Type B pancreatic cell (in vitro differentiated cells): ENCODE measurements around the gene F12. TPM values are rescaled to one million over a fixed set of nuclear protein-coding genes. Genes with fewer than 3 reads are reported as not detected.

Experiments used
- DNase-seq: peaks from one replicate; pipeline ENCODE4 v3.0.0; 2021; ENCODE audit warnings: mixed read lengths; ENCODE audit not compliant: unreplicated experiment; ENCODE audit errors: extremely low spot score
- H3K27ac Mint-ChIP-seq: 2 replicates; pipeline ENCODE4 v1.8.0; 2021; ENCODE audit warnings: mild to moderate bottlenecking, mixed read lengths
- H3K27me3 Mint-ChIP-seq: 2 replicates; pipeline ENCODE4 v1.8.0; 2021; ENCODE audit warnings: mixed read lengths
- H3K36me3 Mint-ChIP-seq: 2 replicates; pipeline ENCODE4 v1.8.0; 2021; ENCODE audit warnings: mixed read lengths
- H3K4me1 Mint-ChIP-seq: one replicate; pipeline ENCODE4 v1.8.0; 2021; ENCODE audit warnings: mixed read lengths; ENCODE audit not compliant: unreplicated experiment
- H3K4me3 Mint-ChIP-seq: 2 replicates; pipeline ENCODE4 v1.8.0; 2021; ENCODE audit warnings: mild to moderate bottlenecking, mixed read lengths
- H3K9me3 Mint-ChIP-seq: 2 replicates; pipeline ENCODE4 v1.8.0; 2021; ENCODE audit warnings: mixed read lengths
- total RNA-seq: library from RNA; stranded (reverse); gene quantifications from 2 replicates; pipeline ENCODE4 v1.2.1, GENCODE V29; 2021; ENCODE audit warnings: low replicate concordance
- TF ChIP-seq, protein P1 (sequence below): fragments of 200-600 bp; sonication (generic); conservative IDR thresholded peaks from 2 replicates; pipeline ENCODE4 v1.5.0; 2021; ENCODE audit warnings: antibody characterized with exemption, mild to moderate bottlenecking

Gene F12
- total RNA-seq, 1 donor from 2014 or later: 3.2 TPM

DNA sequence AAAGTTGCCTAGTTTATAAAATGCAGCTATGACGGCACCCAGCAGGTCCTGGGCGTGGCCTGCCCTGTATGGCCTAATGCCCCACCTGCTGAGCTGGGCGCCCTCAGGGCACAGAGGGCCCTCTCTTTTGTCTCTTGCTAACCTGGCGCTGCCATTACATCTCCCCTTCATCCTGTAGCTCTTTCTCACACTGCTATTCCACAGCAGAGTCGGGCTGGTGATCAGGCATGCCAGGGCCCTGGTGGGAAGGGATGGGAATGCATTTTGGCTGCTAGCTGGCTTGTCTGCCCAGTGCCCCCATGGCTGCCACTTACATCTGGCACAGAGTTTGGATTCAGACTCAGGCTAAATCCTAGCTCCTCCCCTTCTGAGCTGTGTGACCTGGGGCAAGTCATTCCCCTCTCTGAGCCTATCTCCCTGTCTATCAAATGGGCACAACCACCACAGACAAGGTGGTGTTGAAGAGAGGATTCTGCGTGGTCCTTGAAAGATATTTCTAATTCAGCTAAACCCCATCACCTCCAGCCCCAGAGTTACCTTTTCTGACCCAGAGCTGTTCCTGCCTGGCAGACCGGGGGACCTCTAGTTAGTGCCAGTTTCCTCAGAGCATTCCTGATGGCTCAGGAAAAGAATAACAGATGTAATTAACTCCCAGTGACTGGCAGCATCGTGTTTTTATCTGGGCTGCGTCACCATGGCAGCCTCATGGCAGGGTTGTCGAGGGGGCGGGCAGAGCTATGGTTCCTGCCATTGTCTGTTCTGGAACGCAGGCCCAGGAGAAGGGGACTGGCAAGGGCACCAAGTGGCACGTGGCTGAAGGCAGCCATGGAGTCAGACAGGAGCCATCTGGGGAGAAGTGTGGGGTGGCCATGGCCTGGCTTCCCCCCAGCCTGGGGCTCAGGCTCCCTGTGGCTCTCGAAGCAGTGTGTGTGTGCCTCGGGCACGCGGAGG is 43.6 kb upstream of the F12 start:
- TF ChIP-seq, protein P1, sequence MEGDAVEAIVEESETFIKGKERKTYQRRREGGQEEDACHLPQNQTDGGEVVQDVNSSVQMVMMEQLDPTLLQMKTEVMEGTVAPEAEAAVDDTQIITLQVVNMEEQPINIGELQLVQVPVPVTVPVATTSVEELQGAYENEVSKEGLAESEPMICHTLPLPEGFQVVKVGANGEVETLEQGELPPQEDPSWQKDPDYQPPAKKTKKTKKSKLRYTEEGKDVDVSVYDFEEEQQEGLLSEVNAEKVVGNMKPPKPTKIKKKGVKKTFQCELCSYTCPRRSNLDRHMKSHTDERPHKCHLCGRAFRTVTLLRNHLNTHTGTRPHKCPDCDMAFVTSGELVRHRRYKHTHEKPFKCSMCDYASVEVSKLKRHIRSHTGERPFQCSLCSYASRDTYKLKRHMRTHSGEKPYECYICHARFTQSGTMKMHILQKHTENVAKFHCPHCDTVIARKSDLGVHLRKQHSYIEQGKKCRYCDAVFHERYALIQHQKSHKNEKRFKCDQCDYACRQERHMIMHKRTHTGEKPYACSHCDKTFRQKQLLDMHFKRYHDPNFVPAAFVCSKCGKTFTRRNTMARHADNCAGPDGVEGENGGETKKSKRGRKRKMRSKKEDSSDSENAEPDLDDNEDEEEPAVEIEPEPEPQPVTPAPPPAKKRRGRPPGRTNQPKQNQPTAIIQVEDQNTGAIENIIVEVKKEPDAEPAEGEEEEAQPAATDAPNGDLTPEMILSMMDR: peak; percentile 47
- H3K36me3 Mint-ChIP-seq: peaks cover 5% of the 10 kb centered on the region
- peaks cover 34% of the 10 kb centered on the region for H3K4me1 Mint-ChIP-seq
- H3K27me3 Mint-ChIP-seq: peaks cover 20% of the 10 kb centered on the region
- peak overlapping the region; percentile 65 for H3K4me3 Mint-ChIP-seq
- no peak for DNase-seq
- H3K27ac Mint-ChIP-seq: peak overlapping the region; percentile 77
- no peaks in the 10 kb centered on the region for H3K9me3 Mint-ChIP-seq

DNA sequence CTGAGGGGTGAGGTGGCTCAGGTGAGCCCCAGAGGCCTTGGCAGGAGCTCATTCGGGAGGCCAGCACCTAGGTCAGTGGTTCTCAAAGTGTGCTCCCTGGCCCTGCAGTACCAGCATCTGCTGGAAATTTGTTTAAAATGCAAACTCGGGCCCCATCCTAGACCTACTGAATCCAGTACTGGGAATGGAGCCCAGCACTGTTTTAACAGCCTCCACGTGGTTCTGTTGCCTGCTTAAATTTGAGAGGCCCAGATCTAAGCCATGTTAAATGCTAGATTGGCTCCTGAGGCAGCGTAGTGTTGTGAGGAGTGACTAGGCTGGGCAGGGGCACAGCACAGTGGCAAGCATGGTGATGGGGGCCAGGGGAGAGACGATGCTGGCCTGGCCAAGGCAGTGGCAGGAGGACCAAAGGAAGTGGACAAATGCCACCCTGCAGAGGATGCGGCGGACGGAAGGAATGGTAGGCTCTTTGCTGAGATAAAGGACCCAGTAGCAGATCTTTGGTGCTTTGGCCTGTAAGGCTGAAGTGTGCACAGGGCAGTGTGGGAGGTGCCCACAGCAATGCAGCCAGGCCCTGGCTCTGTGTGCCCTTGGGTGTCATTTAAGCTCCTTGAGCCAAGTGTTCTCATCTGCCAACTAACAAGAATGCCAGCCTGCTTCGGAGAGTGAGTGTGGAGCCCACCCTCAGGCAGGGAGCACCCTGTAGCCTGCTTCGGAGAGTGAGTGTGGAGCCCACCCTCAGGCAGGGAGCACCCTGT is 41.5 kb upstream of the F12 start:
- Mint-ChIP-seq H3K36me3 (no peaks in the 10 kb centered on the region), H3K4me1 (peaks cover 26% of the 10 kb centered on the region), H3K27ac (peak overlapping the region; percentile 51), H3K4me3 (no peak overlapping the region), H3K27me3 (peaks cover 24% of the 10 kb centered on the region), H3K9me3 (no peaks in the 10 kb centered on the region)
- TF ChIP-seq, protein P1: no peak
- no peak for DNase-seq

DNA sequence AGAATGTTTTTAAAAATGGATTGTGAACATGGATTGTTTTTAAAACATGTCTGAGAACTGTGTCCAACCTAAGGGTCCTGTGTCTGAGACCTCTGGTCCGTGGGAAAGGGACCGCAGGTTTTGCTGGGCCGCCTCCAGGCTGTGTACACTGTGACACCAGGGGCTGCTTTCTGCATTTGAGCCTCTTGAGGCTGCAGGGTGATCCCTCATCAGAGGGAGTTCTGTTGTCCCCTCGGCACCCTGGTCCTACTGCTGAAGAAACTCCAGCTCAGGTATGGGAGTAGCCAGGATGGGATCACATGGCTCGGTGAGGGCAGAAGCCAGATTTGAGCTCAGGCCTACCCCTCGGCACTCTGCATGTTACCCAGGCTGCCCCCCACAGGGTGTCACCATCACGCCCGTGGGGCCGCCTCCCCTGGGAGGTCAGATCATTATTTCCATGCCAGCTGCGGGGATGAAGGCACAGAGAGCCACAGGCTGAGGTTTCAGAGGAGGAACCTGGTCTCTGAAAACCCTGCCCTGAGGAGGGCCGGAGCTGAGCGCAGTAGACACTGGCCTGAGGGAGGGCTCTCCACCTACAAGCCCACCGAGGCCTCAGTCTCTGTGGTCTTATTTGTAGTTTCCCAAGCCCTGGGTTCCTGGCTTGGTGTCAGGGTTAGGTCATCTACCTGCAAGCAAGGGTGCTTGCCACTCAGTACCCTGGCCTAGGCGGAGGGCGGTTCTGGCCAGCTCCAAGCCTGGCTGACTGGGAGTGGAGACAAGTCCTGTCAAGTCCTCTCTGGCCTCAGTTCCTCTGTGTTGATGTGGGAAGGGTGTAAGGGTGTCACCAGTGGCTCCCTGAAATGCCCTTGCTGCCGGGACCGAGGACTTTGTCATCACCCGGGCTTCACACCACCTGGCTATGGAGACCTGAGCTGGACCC is 40.0 kb upstream of the F12 start:
- DNase-seq: no peak
- H3K27ac Mint-ChIP-seq: no peak overlapping the region
- peaks cover 37% of the 10 kb centered on the region for H3K4me1 Mint-ChIP-seq
- peak overlapping the region; percentile 78 for H3K4me3 Mint-ChIP-seq
- no peaks in the 10 kb centered on the region for H3K36me3 Mint-ChIP-seq
- no peaks in the 10 kb centered on the region for H3K9me3 Mint-ChIP-seq
- TF ChIP-seq, protein P1: no peak
- peaks cover 38% of the 10 kb centered on the region for H3K27me3 Mint-ChIP-seq

DNA sequence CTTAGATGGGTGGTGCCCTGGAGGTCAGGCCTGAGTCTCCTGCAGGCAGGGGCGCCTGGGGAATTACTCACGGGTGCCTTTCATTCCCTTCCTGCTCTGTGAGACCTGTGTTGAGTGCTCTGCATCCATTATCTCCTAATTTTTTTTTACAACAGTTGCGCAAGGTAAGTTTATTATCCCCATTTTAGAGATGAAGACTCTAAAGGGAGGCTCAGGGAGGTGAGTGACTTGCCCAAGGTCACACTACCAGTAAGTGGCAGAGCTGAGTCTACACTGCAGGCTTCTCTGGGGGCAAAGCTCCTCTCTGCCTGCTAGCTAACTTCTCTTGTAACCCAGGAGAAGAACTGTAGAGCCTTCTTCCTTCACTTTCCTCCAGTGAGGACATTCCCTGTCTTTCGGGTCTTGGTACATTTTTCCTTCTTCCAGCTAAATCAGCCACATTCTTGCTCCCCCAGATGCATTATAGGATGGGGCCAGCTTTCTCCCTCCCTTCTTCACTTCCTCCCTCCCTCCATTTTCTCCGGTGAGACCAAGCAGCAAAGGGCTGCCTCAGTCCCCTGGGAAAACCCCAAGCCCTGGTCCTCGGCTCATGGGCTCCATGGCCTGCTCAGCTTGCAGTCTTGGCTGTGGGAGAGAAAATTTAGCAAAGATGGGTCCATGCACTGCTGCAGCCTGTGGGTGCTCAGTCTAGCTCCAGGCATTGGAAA is 39.0 kb upstream of the F12 start:
- Mint-ChIP-seq H3K36me3 (no peaks in the 10 kb centered on the region), H3K4me3 (peak overlapping the region; percentile 78), H3K4me1 (peaks cover 33% of the 10 kb centered on the region), H3K27ac (peak overlapping the region; percentile 64), H3K9me3 (no peaks in the 10 kb centered on the region), H3K27me3 (peaks cover 36% of the 10 kb centered on the region)
- TF ChIP-seq, protein P1: no peak
- no peak for DNase-seq
